SK-N-SH (cell line): ENCODE measurements around the gene GANC. TPM values are rescaled to one million over a fixed set of nuclear protein-coding genes. Genes with fewer than 3 reads are reported as not detected.
"Not testable (repeated sequence)": the region's sequence is repeated elsewhere in the genome, so short reads cannot be mapped to it uniquely, and the experiment has no call there.

Source experiments
- CTCF ChIA-PET: fragments of 300-600, 350-600 bp; formaldehyde crosslinking; extraction: SDS; loops from one replicate; lab custom pipeline; 2021; lab: Yijun Ruan, JAX
- POLR2A ChIA-PET: fragments of 350-600 bp; sonication (Branson Sonifier 250); formaldehyde crosslinking; extraction: SDS; loops from one replicate; lab custom pipeline; 2020; ENCODE audit warnings: antibody characterized with exemption, inconsistent platforms; lab: Yijun Ruan, JAX
- DNase-seq: peaks from one replicate; pipeline ENCODE4 v3.0.0; 2012
- H2AFZ ChIP-seq: fragments of 200-600 bp; sonication (generic); 2 replicates; pipeline ENCODE4 v1.8.1; 2016; ENCODE audit warnings: antibody characterized with exemption, mild to moderate bottlenecking, low read depth
- H3F3A ChIP-seq: fragments of 200-600 bp; sonication (generic); replicated peaks from 2 replicates; pipeline ENCODE3; 2016; ENCODE audit warnings: antibody characterized with exemption, mild to moderate bottlenecking; ENCODE audit not compliant: insufficient read depth
- H3K27ac ChIP-seq, 2 experiments: fragments of 200-500 bp in 1 of 2; fragments of 200-600 bp in 1 of 2; sonication (Bioruptor generic) in 1 of 2; sonication (generic), shearing (Covaris generic) in 1 of 2; 2 replicates each; pipeline versions ENCODE4 v1.5.1 to v1.6.1; 2014 to 2016; ENCODE audit warnings: low read depth in 2 of 2, inconsistent platforms in 1 of 2, low read length in 1 of 2, mild to moderate bottlenecking in 1 of 2, mixed read lengths in 1 of 2
- H3K27me3 ChIP-seq: fragments of 200-600 bp; sonication (generic), shearing (Covaris generic); 2 replicates; pipeline ENCODE4 v1.6.1; 2016; ENCODE audit warnings: mixed run types; ENCODE audit not compliant: insufficient read depth
- H3K36me3 ChIP-seq, 2 experiments: fragments of 200-500 bp in 1 of 2; fragments of 200-600 bp in 1 of 2; sonication (Bioruptor generic) in 1 of 2; sonication (generic) in 1 of 2; replicated peaks in 1 of 2; 2 replicates each; pipeline versions ENCODE3 to v1.5.1; 2014 to 2016; ENCODE audit warnings: low read length in 1 of 2, mild to moderate bottlenecking in 1 of 2; ENCODE audit not compliant: insufficient read depth in 2 of 2, control insufficient read depth in 1 of 2
- H3K4me1 ChIP-seq, 2 experiments: fragments of 200-500 bp in 1 of 2; fragments of 200-600 bp in 1 of 2; sonication (Bioruptor generic) in 1 of 2; sonication (generic), shearing (Covaris generic) in 1 of 2; 2 replicates each; pipeline versions ENCODE4 v1.5.1 to v1.6.1; 2014 to 2016; ENCODE audit warnings: low read depth in 1 of 2, low read length in 1 of 2, mixed run types in 1 of 2; ENCODE audit not compliant: insufficient read depth in 2 of 2, control insufficient read depth in 1 of 2
- H3K4me2 ChIP-seq: fragments of 200-600 bp; sonication (generic), shearing (Covaris generic); 2 replicates; pipeline ENCODE4 v1.6.1; 2017; ENCODE audit warnings: mixed run types
- H3K4me3 ChIP-seq, 2 experiments: fragments of 200-500 bp in 1 of 2; fragments of 200-600 bp in 1 of 2; sonication (Bioruptor generic) in 1 of 2; sonication (generic), shearing (Covaris generic) in 1 of 2; 2 replicates each; pipeline versions ENCODE4 v1.5.1 to v1.8.1; 2014 to 2016; ENCODE audit warnings: low read depth in 2 of 2, inconsistent platforms in 1 of 2, low read length in 1 of 2, mild to moderate bottlenecking in 1 of 2, mixed read lengths in 1 of 2, moderate library complexity in 1 of 2
- H3K79me2 ChIP-seq: fragments of 200-600 bp; sonication (generic); 2 replicates; pipeline ENCODE4 v1.8.1; 2017; ENCODE audit warnings: mild to moderate bottlenecking; ENCODE audit not compliant: insufficient read depth
- H3K9ac ChIP-seq: fragments of 200-600 bp; sonication (generic); 2 replicates; pipeline ENCODE4 v1.6.1; 2017; ENCODE audit warnings: mixed run types
- H3K9me2 ChIP-seq: fragments of 200-600 bp; sonication (generic); 2 replicates; pipeline ENCODE4 v1.6.1; 2017; ENCODE audit warnings: mixed run types
- H3K9me3 ChIP-seq: fragments of 200-600 bp; sonication (generic); 2 replicates; pipeline ENCODE4 v1.6.1; 2017; ENCODE audit warnings: mixed run types, mild to moderate bottlenecking, moderate library complexity
- H4K20me1 ChIP-seq: fragments of 200-600 bp; sonication (generic); 2 replicates; pipeline ENCODE4 v1.6.1; 2017; ENCODE audit warnings: mild to moderate bottlenecking, mixed run types; ENCODE audit not compliant: insufficient read depth
- CHD2 ChIP-seq: fragments of 150-350 bp; IDR thresholded peaks from 2 replicates; pipeline ENCODE4 v1.6.1; 2018; ENCODE audit warnings: low read length; ENCODE audit not compliant: partially characterized antibody
- ELF1 ChIP-seq: IDR thresholded peaks from 2 replicates; pipeline ENCODE4 v1.4.0; 2012
- EZH2phosphoT487 ChIP-seq: fragments of 200-600 bp; sonication (generic); IDR thresholded peaks from 2 replicates; pipeline ENCODE4 v1.6.1; 2017; ENCODE audit warnings: low read depth, mixed run types, mild to moderate bottlenecking, antibody characterized with exemption, moderate library complexity, borderline replicate concordance
- FOSL2 ChIP-seq: IDR thresholded peaks from 2 replicates; pipeline ENCODE4 v1.4.0; 2012; ENCODE audit warnings: low read depth, mild to moderate bottlenecking, moderate library complexity, borderline replicate concordance
- GATA2 ChIP-seq: sonication (generic); formaldehyde crosslinking; IDR thresholded peaks from 2 replicates; pipeline ENCODE4 v1.5.0; 2020; ENCODE audit warnings: mild to moderate bottlenecking, missing genetic modification reagents
- JUND ChIP-seq: IDR thresholded peaks from 2 replicates; pipeline ENCODE4 v1.4.0; 2012
- MXI1 ChIP-seq: IDR thresholded peaks from 2 replicates; pipeline ENCODE4 v1.6.1; 2012; ENCODE audit warnings: mild to moderate bottlenecking, low read depth, low read length, improper control_type of control experiment
- POLR2AphosphoS5 ChIP-seq: IDR thresholded peaks from 2 replicates; pipeline ENCODE4 v1.6.1; 2012; ENCODE audit warnings: low read depth, low read length
- RXRA ChIP-seq: IDR thresholded peaks from 2 replicates; pipeline ENCODE4 v1.4.0; 2012; ENCODE audit warnings: low read depth, mild to moderate bottlenecking, borderline replicate concordance
- SMC3 ChIP-seq: IDR thresholded peaks from 2 replicates; pipeline ENCODE4 v1.6.1; 2012; ENCODE audit warnings: low read depth, low read length, improper control_type of control experiment
- TAF1 ChIP-seq: IDR thresholded peaks from 2 replicates; pipeline ENCODE4 v1.6.1; 2012; ENCODE audit warnings: low read depth, mild to moderate bottlenecking, low read length, moderate library complexity, borderline replicate concordance
- TEAD4 ChIP-seq: IDR thresholded peaks from 2 replicates; pipeline ENCODE4 v1.4.0; 2012; ENCODE audit warnings: mild to moderate bottlenecking, borderline replicate concordance; ENCODE audit not compliant: insufficient read depth
- YY1 ChIP-seq: IDR thresholded peaks from 2 replicates; pipeline ENCODE4 v1.4.0; 2012; ENCODE audit warnings: low read depth, mild to moderate bottlenecking
- WGBS: methylation state at CpG from one replicate; pipeline ENCODE4 v1.1.6; 2017; ENCODE audit warnings: low lambda C conversion rate; 5-methylcytosine and 5-hydroxymethylcytosine counted together
- polyA plus RNA-seq, 3 experiments: library from polyadenylated mRNA; depleted of rRNA; stranded (reverse); fragments of >200 nt; gene quantifications; 2 replicates each; pipeline ENCODE4 v1.2.3, GENCODE V29; 2012
- TF ChIP-seq, protein P1 (sequence below): IDR thresholded peaks from 2 replicates; pipeline ENCODE4 v1.4.0; 2012; ENCODE audit warnings: low read depth, borderline replicate concordance
- TF ChIP-seq, protein P2 (sequence below): IDR thresholded peaks from 2 replicates; pipeline ENCODE4 v1.4.0; 2012; ENCODE audit warnings: low read depth, borderline replicate concordance
- TF ChIP-seq, protein P3 (sequence below): IDR thresholded peaks from 2 replicates; pipeline ENCODE4 v1.4.0; 2012; ENCODE audit warnings: low read depth
- TF ChIP-seq, protein P4 (sequence below): IDR thresholded peaks from 2 replicates; pipeline ENCODE4; 2012

The GANC gene
- polyA plus RNA-seq, 1 of the 3 experiments (the other 2 are of a cell fraction): 6.8 TPM

DNA sequence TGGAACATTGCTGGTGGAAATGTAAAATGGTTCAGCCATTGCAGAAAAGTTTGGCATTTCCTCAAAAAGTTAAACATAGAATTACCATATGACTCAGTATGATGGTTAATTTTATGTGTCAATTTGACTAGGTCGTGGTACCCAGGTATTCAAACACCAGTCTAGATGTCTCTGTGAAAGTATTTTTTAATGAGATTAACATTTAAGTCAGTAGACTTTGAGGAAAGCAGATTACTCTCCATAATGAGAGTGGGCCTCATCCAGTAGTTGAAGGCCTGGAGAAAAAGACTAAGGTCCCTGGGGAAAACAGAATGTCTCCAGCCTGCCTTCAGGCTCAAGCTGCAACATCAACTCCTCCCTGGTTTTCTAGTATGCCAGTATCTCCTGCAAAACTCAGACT lies 42.5 kb downstream of the GANC start:
- H3K9ac ChIP-seq: no peak overlapping the region
- H3K27me3 ChIP-seq: no peaks in the 10 kb centered on the region
- CTCF ChIA-PET: no interaction called here
- H3K4me2 ChIP-seq: no peak overlapping the region
- no peak overlapping the region for H3K27ac ChIP-seq
- TF ChIP-seq GATA2 (no peak), ELF1 (no peak), RXRA (no peak), CHD2 (no peak), FOSL2 (no peak), TEAD4 (no peak)
- TF ChIP-seq, protein P1, sequence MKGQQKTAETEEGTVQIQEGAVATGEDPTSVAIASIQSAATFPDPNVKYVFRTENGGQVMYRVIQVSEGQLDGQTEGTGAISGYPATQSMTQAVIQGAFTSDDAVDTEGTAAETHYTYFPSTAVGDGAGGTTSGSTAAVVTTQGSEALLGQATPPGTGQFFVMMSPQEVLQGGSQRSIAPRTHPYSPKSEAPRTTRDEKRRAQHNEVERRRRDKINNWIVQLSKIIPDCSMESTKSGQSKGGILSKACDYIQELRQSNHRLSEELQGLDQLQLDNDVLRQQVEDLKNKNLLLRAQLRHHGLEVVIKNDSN: no peak
- TF ChIP-seq, protein P2, sequence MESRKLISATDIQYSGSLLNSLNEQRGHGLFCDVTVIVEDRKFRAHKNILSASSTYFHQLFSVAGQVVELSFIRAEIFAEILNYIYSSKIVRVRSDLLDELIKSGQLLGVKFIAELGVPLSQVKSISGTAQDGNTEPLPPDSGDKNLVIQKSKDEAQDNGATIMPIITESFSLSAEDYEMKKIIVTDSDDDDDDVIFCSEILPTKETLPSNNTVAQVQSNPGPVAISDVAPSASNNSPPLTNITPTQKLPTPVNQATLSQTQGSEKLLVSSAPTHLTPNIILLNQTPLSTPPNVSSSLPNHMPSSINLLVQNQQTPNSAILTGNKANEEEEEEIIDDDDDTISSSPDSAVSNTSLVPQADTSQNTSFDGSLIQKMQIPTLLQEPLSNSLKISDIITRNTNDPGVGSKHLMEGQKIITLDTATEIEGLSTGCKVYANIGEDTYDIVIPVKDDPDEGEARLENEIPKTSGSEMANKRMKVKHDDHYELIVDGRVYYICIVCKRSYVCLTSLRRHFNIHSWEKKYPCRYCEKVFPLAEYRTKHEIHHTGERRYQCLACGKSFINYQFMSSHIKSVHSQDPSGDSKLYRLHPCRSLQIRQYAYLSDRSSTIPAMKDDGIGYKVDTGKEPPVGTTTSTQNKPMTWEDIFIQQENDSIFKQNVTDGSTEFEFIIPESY: no peak
- TF ChIP-seq, all 33 proteins: peak for 0
- no peaks in the 10 kb centered on the region for H3K9me2 ChIP-seq
- no peaks in the 10 kb centered on the region for H4K20me1 ChIP-seq
- POLR2A ChIA-PET: no interaction called here
- no peak overlapping the region for H3K4me3 ChIP-seq
- peaks cover 3 to 4% of the 10 kb centered on the region in 2 experiments for H3K36me3 ChIP-seq
- H3F3A ChIP-seq: no peaks in the 10 kb centered on the region
- WGBS: 45% methylated on average over 1 of the region's 1 CpG
- no peak overlapping the region for H2AFZ ChIP-seq
- no peaks in the 10 kb centered on the region for H3K79me2 ChIP-seq
- no peaks in the 10 kb centered on the region for H3K9me3 ChIP-seq
- DNase-seq: no peak
- no peaks in the 10 kb centered on the region for H3K4me1 ChIP-seq

DNA sequence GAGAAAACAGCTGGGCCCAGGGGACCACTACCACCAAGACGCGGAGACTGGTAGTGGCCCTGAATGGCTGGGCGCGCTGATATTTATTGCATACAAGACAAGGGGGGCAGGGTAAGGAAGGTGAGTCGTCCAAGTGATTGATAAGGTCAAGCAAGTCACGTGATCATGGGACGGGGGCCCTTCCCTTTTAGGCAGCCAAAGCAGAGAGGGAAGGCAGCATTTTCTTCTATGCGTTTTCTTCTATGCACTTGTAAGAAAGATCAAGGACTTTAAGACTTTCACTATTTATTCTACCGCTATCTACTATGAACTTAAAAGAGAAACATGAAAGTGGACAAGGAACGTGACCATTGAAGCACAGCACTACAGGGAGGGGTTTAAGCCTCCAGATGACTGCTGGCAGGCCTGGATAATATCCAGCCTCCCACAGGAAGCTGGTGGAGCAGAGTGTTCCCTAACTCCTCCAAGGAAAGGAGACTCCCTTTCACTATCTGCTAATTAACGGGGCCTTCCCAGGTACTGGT lies 43.3 kb downstream of the GANC start:
- H3K4me2 ChIP-seq, H3K79me2 ChIP-seq, H4K20me1 ChIP-seq, CTCF ChIA-PET, H3K9me2 ChIP-seq, H3K27me3 ChIP-seq, H3K36me3 ChIP-seq, H3F3A ChIP-seq, H3K4me3 ChIP-seq, DNase-seq, H3K9me3 ChIP-seq, H3K9ac ChIP-seq, H3K27ac ChIP-seq, POLR2A ChIA-PET, H2AFZ ChIP-seq, H3K4me1 ChIP-seq: not testable (repeated sequence)
- WGBS: 76% methylated on average over 11 of the region's 11 CpGs

DNA sequence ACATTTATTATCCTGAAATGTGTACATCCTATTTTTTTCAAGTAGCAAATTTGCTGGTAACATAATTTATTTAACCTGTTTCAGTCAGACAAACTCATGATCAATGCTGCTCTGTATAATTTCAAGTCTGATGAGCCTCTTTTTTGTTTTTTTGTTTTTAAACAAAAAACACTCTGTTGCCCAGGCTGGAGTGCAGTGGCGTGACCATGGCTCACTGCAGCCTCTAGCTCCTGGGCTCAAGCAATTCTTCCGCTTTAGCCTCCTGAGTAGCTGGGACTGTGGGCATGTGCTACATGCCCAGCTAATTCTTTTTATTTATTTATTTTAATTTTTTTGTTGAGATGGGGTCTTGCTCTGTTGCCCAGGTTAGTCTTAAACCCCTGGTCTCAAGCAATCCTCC lies 46.2 kb downstream of the GANC start:
- POLR2A ChIA-PET: no interaction called here
- WGBS: 95% methylated on average over 2 of the region's 2 CpGs
- no peak for DNase-seq

More for the DNA sequence above, 46.2 kb downstream of the GANC start:
- H3K36me3 ChIP-seq: no peaks in the 10 kb centered on the region
- no peaks in the 10 kb centered on the region for H4K20me1 ChIP-seq
- no peak overlapping the region for H3K4me3 ChIP-seq
- no peaks in the 10 kb centered on the region for H3K27me3 ChIP-seq
- no peak for TF ChIP-seq TAF1
- TF ChIP-seq YY1: no peak
- TF ChIP-seq GATA2: no peak
- TF ChIP-seq, protein P3, sequence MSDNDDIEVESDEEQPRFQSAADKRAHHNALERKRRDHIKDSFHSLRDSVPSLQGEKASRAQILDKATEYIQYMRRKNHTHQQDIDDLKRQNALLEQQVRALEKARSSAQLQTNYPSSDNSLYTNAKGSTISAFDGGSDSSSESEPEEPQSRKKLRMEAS: no peak
- TF ChIP-seq SMC3: no peak
- no peak for TF ChIP-seq FOSL2
- TF ChIP-seq POLR2AphosphoS5: no peak
- TF ChIP-seq EZH2phosphoT487: no peak
- TF ChIP-seq RXRA: no peak
- no peak for TF ChIP-seq JUND
- TF ChIP-seq, protein P4, sequence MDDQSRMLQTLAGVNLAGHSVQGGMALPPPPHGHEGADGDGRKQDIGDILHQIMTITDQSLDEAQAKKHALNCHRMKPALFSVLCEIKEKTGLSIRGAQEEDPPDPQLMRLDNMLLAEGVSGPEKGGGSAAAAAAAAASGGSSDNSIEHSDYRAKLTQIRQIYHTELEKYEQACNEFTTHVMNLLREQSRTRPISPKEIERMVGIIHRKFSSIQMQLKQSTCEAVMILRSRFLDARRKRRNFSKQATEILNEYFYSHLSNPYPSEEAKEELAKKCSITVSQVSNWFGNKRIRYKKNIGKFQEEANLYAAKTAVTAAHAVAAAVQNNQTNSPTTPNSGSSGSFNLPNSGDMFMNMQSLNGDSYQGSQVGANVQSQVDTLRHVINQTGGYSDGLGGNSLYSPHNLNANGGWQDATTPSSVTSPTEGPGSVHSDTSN: no peak
- TF ChIP-seq MXI1: no peak
- TF ChIP-seq, all 33 proteins: peak for 0
- Histone ChIP-seq H2AFZ (no peak overlapping the region), H3K9ac (no peak overlapping the region), H3F3A (no peaks in the 10 kb centered on the region), H3K79me2 (no peaks in the 10 kb centered on the region), H3K4me1 (no peaks in the 10 kb centered on the region), H3K4me2 (no peak overlapping the region), H3K27ac (no peak overlapping the region), H3K9me2 (no peaks in the 10 kb centered on the region), H3K9me3 (no peaks in the 10 kb centered on the region)
- CTCF ChIA-PET: no interaction called here
